IMR-90 (cell line): ENCODE results near the gene PLXNA4. TPM values are rescaled to one million over a fixed set of nuclear protein-coding genes. Genes with fewer than 3 reads are reported as not detected.

Source experiments
- ATAC-seq: fragments of 200-7000 bp; cut with Tn5 transposase; 2 replicates; pipeline ENCODE4 v1.9.1; 2020; ENCODE audit warnings: low read depth, mild to moderate bottlenecking, moderate library complexity
- BruUV-seq: library from RNA; stranded (reverse); fragments of 400-500 nt; replicated peaks from 2 replicates; lab custom pipeline; 2021; lab: Mats Ljungman, UMichigan
- CTCF ChIA-PET: fragments of 300-600 bp; formaldehyde crosslinking; extraction: SDS; loops from one replicate; lab custom pipeline; 2021; ENCODE audit warnings: antibody characterized with exemption; lab: Yijun Ruan, JAX
- POLR2A ChIA-PET: fragments of 300-600 bp; sonication (Branson Sonifier 250); formaldehyde crosslinking; loops from one replicate; lab custom pipeline; 2022; ENCODE audit warnings: antibody characterized with exemption; ENCODE audit not compliant: unreplicated experiment; lab: Charles Lee
- DNase-seq: peaks from one replicate; pipeline ENCODE4 v3.0.0; 2013
- H2AFZ ChIP-seq: replicated peaks from 2 replicates; pipeline ENCODE3; 2013; ENCODE audit warnings: low read length, mild to moderate bottlenecking; ENCODE audit not compliant: poor library complexity
- H2AK5ac ChIP-seq: 2 replicates; pipeline ENCODE4 v1.6.1; 2013; ENCODE audit warnings: low read depth, low read length, inconsistent platforms
- H2AK9ac ChIP-seq: replicated peaks from 2 replicates; pipeline ENCODE3; 2013; ENCODE audit warnings: mild to moderate bottlenecking, low read depth, low read length, moderate library complexity; ENCODE audit not compliant: poor library complexity
- H2BK120ac ChIP-seq: 2 replicates; pipeline ENCODE4 v1.6.1; 2013; ENCODE audit warnings: low read depth, low read length, inconsistent platforms
- H2BK15ac ChIP-seq: 3 replicates; pipeline ENCODE4 v1.6.1; 2013; ENCODE audit warnings: low read depth, low read length, inconsistent platforms
- H2BK20ac ChIP-seq: 2 replicates; pipeline ENCODE4 v1.6.1; 2013; ENCODE audit warnings: low read depth, mild to moderate bottlenecking, inconsistent platforms, low read length, moderate library complexity
- H2BK5ac ChIP-seq: 2 replicates; pipeline ENCODE4 v1.6.1; 2013; ENCODE audit warnings: mild to moderate bottlenecking, low read depth, low read length, inconsistent platforms; ENCODE audit not compliant: poor library complexity, severe bottlenecking
- H3K14ac ChIP-seq: replicated peaks from 2 replicates; pipeline ENCODE4 v1.6.1; 2013; ENCODE audit warnings: low read depth, low read length, inconsistent platforms
- H3K18ac ChIP-seq: 2 replicates; pipeline ENCODE4 v1.6.1; 2013; ENCODE audit warnings: low read depth, low read length, control low read depth
- H3K23ac ChIP-seq: 2 replicates; pipeline ENCODE4 v1.6.1; 2013; ENCODE audit warnings: low read depth, low read length, inconsistent platforms
- H3K27ac ChIP-seq: 2 replicates; pipeline ENCODE4 v1.5.1; 2013; ENCODE audit warnings: mild to moderate bottlenecking, control low read depth, low read length; ENCODE audit not compliant: insufficient read depth
- H3K27me3 ChIP-seq: 2 replicates; pipeline ENCODE4 v1.6.1; 2013; ENCODE audit warnings: low read length; ENCODE audit not compliant: control insufficient read depth, insufficient read depth
- H3K36me3 ChIP-seq: 2 replicates; pipeline ENCODE4 v1.6.1; 2013; ENCODE audit warnings: low read length, mixed read lengths; ENCODE audit not compliant: control insufficient read depth, insufficient read depth
- H3K4ac ChIP-seq: 2 replicates; pipeline ENCODE4 v1.6.1; 2013; ENCODE audit warnings: low read depth, low read length, inconsistent platforms
- H3K4me1 ChIP-seq: 2 replicates; pipeline ENCODE4 v1.6.1; 2013; ENCODE audit warnings: low read length, mixed read lengths; ENCODE audit not compliant: control insufficient read depth, insufficient read depth
- H3K4me2 ChIP-seq: 2 replicates; pipeline ENCODE4 v1.6.1; 2013; ENCODE audit warnings: low read depth, mild to moderate bottlenecking, control low read depth, low read length, moderate library complexity
- H3K4me3 ChIP-seq: 2 replicates; pipeline ENCODE4 v1.5.1; 2013; ENCODE audit warnings: low read depth, mild to moderate bottlenecking, control low read depth, low read length, moderate library complexity; ENCODE audit not compliant: insufficient read depth
- H3K56ac ChIP-seq: 2 replicates; pipeline ENCODE4 v1.6.1; 2013; ENCODE audit warnings: low read length, inconsistent platforms; ENCODE audit not compliant: insufficient read depth; ENCODE audit errors: extremely low read depth
- H3K79me1 ChIP-seq, 2 experiments: 2 replicates each; pipeline ENCODE4 v1.6.1; 2013; ENCODE audit warnings: low read length in 2 of 2, inconsistent platforms in 1 of 2, low read depth in 1 of 2
- H3K9ac ChIP-seq: 2 replicates; pipeline ENCODE4 v1.6.1; 2013; ENCODE audit warnings: low read depth, low read length, control low read depth
- H3K9me1 ChIP-seq: 2 replicates; pipeline ENCODE4 v1.6.1; 2013; ENCODE audit warnings: low read length, inconsistent platforms; ENCODE audit not compliant: insufficient read depth
- H3K9me3 ChIP-seq: 2 replicates; pipeline ENCODE4 v1.6.1; 2013; ENCODE audit warnings: low read length; ENCODE audit not compliant: control insufficient read depth, insufficient read depth
- H4K20me1 ChIP-seq: 2 replicates; pipeline ENCODE4 v1.6.1; 2013; ENCODE audit warnings: low read length, inconsistent platforms; ENCODE audit not compliant: insufficient read depth
- H4K5ac ChIP-seq: 2 replicates; pipeline ENCODE4 v1.6.1; 2013; ENCODE audit warnings: mild to moderate bottlenecking, low read depth, low read length, control low read depth
- H4K8ac ChIP-seq, 2 experiments: 2 replicates each; pipeline ENCODE4 v1.6.1; 2013; ENCODE audit warnings: low read depth in 2 of 2, low read length in 2 of 2, control low read depth in 1 of 2, inconsistent platforms in 1 of 2
- H4K91ac ChIP-seq: 2 replicates; pipeline ENCODE4 v1.6.1; 2013; ENCODE audit warnings: low read depth, low read length, inconsistent platforms; ENCODE audit not compliant: insufficient read depth
- BHLHE40 ChIP-seq: fragments of 150-350 bp; IDR thresholded peaks from 2 replicates; pipeline ENCODE4 v1.6.1; 2016; ENCODE audit warnings: mild to moderate bottlenecking, low read depth, low read length
- CEBPB ChIP-seq: IDR thresholded peaks from 2 replicates; pipeline ENCODE4 v1.6.1; 2012; ENCODE audit warnings: low read depth, low read length, improper control_type of control experiment
- CTCF ChIP-seq: conservative IDR thresholded peaks from 2 replicates; pipeline ENCODE4 v1.5.1; 2012; ENCODE audit warnings: mild to moderate bottlenecking, low read depth, low read length, improper control_type of control experiment
- FOS ChIP-seq: fragments of 150-350 bp; IDR thresholded peaks from 2 replicates; pipeline ENCODE4 v1.6.1; 2016; ENCODE audit warnings: low read depth, low read length
- MAFK ChIP-seq: IDR thresholded peaks from 2 replicates; pipeline ENCODE4 v1.6.1; 2012; ENCODE audit warnings: low read depth, low read length, improper control_type of control experiment
- MAZ ChIP-seq: IDR thresholded peaks from 2 replicates; pipeline ENCODE4 v1.6.1; 2012; ENCODE audit warnings: low read depth, mild to moderate bottlenecking, low read length, improper control_type of control experiment, moderate library complexity, borderline replicate concordance
- MXI1 ChIP-seq: IDR thresholded peaks from 2 replicates; pipeline ENCODE4 v1.6.1; 2012; ENCODE audit warnings: low read depth, mild to moderate bottlenecking, low read length, moderate library complexity, borderline replicate concordance
- NFE2L2 ChIP-seq: fragments of 150-350 bp; IDR thresholded peaks from 2 replicates; pipeline ENCODE4 v1.6.1; 2016; ENCODE audit warnings: low read depth, mild to moderate bottlenecking, low read length
- POLR2A ChIP-seq: IDR thresholded peaks from 2 replicates; pipeline ENCODE4 v1.6.1; 2012; ENCODE audit warnings: mild to moderate bottlenecking, low read depth, low read length
- RAD21 ChIP-seq: IDR thresholded peaks from 2 replicates; pipeline ENCODE4 v1.6.1; 2012; ENCODE audit warnings: low read length, improper control_type of control experiment
- WGBS, 2 experiments: methylation state at CpG; one replicate each; pipeline versions ENCODE4 v1.1.5 to v1.1.7; 2013; ENCODE audit warnings: missing lambda C conversion rate in 2 of 2; ENCODE audit not compliant: insufficient read length in 1 of 2; ENCODE audit errors: extremely low coverage in 2 of 2; 5-methylcytosine and 5-hydroxymethylcytosine counted together
- dilution Hi-C: fragments of 300-500 bp; cut with HindIII; formaldehyde crosslinking; loops from one replicate; pipeline ENCODE4 v1.14.3; 2018; ENCODE audit warnings: low sequenced_read_pairs; ENCODE audit not compliant: unreplicated experiment
- in situ Hi-C: fragments of 300-500 bp; cut with MboI; formaldehyde crosslinking; loops from 3 replicates; pipeline ENCODE4 v1.14.3; 2019; ENCODE audit warnings: low sequenced_read_pairs, inconsistent platforms, mixed read lengths
- intact Hi-C: fragments of 100-400 bp; cut with micrococcal nuclease; formaldehyde crosslinking; loops from 2 replicates; pipeline ENCODE4 v1.10.0; 2022
- polyA plus RNA-seq, 3 experiments: library from polyadenylated mRNA; depleted of rRNA; stranded (reverse); fragments of >200 nt; gene quantifications; 2 replicates each; pipeline ENCODE4 v1.2.3, GENCODE V29; 2012; ENCODE audit warnings: low replicate concordance in 1 of 3
- total RNA-seq: library from RNA; depleted of rRNA; stranded (reverse); fragments of >200 nt; gene quantifications from 2 replicates; pipeline ENCODE4 v1.2.3, GENCODE V29; 2012
- TF ChIP-seq, protein P1 (sequence below): fragments of 150-350 bp; IDR thresholded peaks from 2 replicates; pipeline ENCODE4 v1.6.1; 2016; ENCODE audit warnings: low read depth, mild to moderate bottlenecking, low read length, moderate library complexity, borderline replicate concordance

The PLXNA4 gene
- total and polyA plus RNA-seq, 2 of the 4 experiments (the other 2 are of a cell fraction), result under 0.01 TPM

DNA sequence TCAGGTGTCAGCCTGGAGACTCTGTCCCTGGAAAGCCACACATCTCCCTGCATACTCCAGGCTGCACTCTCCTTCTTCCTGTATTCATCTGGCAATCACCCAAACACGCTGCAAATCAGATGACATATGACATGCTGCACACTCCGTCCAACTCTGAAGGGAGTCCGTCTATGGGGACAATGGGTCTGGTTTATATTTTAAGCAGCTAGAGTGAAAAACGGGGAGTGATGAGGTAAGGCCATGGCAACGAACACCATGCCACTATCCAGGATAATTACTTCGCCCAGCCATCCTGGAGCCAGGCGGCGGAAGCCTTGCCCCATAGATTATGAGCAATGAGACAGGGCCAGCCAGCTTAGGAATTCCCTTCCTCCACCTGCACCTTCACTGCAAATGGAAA lies 140.1 kb downstream of the PLXNA4 start:
- Histone ChIP-seq H3K79me1 (no peaks in the 10 kb centered on the region), H3K18ac (no peak overlapping the region), H3K4me2 (no peak overlapping the region), H4K91ac (no peak overlapping the region), H2BK5ac (no peak overlapping the region), H2BK15ac (no peak overlapping the region), H3K14ac (no peak overlapping the region), H2BK120ac (no peak overlapping the region), H2BK20ac (no peak overlapping the region), H4K5ac (no peak overlapping the region), H2AK5ac (no peak overlapping the region), H3K4ac (no peak overlapping the region), H3K23ac (no peak overlapping the region), H3K4me1 (no peaks in the 10 kb centered on the region), H4K8ac (no peak overlapping the region), H3K27me3 (no peaks in the 10 kb centered on the region), H2AK9ac (no peak overlapping the region), H3K56ac (no peak overlapping the region), H3K9me1 (no peaks in the 10 kb centered on the region), H3K9me3 (no peaks in the 10 kb centered on the region), H3K4me3 (no peak overlapping the region), H3K27ac (no peak overlapping the region), H3K9ac (no peak overlapping the region), H3K36me3 (no peaks in the 10 kb centered on the region), H4K20me1 (no peaks in the 10 kb centered on the region), H2AFZ (no peak overlapping the region)
- CTCF ChIA-PET, result no interaction called here
- no peak for DNase-seq
- in situ Hi-C loops (no loop called here), intact Hi-C loops (no loop called here), dilution Hi-C loops (no loop called here)
- no TSS peak for BruUV-seq
- no peak for ATAC-seq
- POLR2A ChIA-PET, result interaction anchor here (0.5 kb wide), 1 partner anchor 44 kb away, joined by 3 read pairs; no protein-coding TSS in a partner anchor
- no CpG with 5 or more reads among the region's 8 CpGs for WGBS, 2 experiments
- TF ChIP-seq NFE2L2, result no peak
- no peak for TF ChIP-seq FOS
- no peak for TF ChIP-seq BHLHE40
- no peak for TF ChIP-seq CEBPB
- no peak for TF ChIP-seq MAFK
- no peak for TF ChIP-seq MAZ
- no peak for TF ChIP-seq CTCF
- TF ChIP-seq POLR2A, result no peak
- no peak for TF ChIP-seq MXI1
- TF ChIP-seq RAD21, result no peak
- TF ChIP-seq, protein P1, sequence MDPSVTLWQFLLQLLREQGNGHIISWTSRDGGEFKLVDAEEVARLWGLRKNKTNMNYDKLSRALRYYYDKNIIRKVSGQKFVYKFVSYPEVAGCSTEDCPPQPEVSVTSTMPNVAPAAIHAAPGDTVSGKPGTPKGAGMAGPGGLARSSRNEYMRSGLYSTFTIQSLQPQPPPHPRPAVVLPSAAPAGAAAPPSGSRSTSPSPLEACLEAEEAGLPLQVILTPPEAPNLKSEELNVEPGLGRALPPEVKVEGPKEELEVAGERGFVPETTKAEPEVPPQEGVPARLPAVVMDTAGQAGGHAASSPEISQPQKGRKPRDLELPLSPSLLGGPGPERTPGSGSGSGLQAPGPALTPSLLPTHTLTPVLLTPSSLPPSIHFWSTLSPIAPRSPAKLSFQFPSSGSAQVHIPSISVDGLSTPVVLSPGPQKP, result no peak
